C4-2B (cell line): ENCODE measurements around the gene HDDC2.

Experiments
- H3K27ac ChIP-seq: fragments of 450-650 bp; 2 replicates; pipeline ENCODE4 v1.5.1; 2017
- CTCF ChIP-seq: fragments of 450-650 bp; conservative IDR thresholded peaks from 2 replicates; pipeline ENCODE4 v1.5.1; 2017; ENCODE audit warnings: mild to moderate bottlenecking
- ZFX ChIP-seq: fragments of 450-650 bp; IDR thresholded peaks from 2 replicates; pipeline ENCODE4 v1.6.1; 2017

HDDC2 gene

GRCh38 chr6:125269328-125269985 lies 32.3 kb downstream of the HDDC2 start:
- no peak for TF ChIP-seq CTCF
- no peak for TF ChIP-seq ZFX
- no peak overlapping the region for H3K27ac ChIP-seq

DNA sequence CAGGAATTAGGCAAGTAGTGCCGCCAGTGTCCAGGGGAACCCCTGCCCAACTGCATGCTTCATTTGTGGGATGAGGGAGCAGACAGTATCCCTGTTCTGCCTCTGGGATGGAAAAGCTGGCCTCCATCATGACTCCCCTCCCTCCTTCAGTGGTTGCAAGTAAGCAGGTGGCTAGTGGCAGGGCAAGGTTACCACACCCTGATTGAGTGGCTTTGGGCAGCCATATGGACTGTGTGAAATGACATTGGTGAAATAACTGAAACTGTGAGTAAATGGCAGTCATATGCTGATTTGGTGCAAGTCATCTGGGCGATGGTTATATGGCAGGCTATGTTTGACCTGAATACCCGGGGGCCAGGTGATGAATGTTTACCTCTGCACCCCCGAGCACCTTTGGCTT lies 33.0 kb downstream of the HDDC2 start:
- TF ChIP-seq CTCF (no peak), ZFX (no peak)
- no peak overlapping the region for H3K27ac ChIP-seq

DNA sequence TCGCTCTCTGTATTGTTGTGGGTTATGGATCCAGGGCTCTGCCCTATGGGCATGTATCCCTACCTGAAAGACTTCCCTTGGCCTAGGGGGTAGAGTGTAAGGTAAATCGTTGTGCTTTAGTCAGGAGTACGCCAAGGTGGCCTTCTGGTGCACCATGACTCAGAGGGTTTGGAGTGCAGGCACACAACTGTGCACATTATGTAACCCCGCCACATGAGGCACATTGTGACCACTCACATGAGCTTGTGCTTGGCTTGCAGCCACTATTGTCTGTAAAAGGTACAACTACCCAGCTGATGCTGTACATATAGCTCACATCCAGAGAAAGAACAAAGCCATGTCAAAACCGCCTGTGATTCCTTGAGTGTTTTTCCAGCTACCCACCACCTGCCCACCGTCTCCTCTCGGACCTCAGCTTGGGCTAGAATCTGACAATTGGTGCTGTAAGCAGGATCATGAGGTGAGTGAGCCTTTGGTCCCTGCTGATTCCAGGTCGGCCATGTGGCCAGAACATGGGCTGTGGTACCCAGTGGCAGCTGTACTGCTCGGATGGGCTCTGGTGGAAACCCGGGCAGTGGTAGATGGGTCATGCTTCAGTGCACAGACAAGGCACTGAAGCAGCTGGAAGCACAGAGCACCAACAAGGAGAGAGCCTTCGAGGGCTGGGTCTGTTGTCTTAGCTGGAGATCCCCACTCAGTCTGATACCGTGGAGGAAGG lies 33.8 kb downstream of the HDDC2 start:
- H3K27ac ChIP-seq: no peak overlapping the region
- TF ChIP-seq ZFX: no peak
- no peak for TF ChIP-seq CTCF

DNA sequence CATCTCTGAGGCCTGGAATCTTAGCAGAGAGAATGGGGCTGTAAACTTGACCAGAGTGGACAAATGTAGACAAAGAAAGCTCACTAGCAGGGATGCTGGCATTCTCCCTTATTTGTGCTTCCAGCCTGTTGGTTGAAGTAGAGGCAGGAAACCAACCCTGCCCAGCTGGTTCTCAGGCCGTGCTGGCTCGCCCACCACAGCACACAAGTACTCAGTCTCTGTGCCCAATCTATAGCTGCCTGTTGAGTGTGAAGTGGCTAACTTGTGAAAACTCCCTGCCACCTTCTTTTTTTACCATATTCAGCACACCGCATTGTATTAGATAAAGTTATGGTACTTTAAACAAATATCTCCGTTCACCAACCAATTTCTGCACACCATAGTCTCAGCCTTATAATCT lies 37.3 kb downstream of the HDDC2 start:
- H3K27ac ChIP-seq: no peak overlapping the region
- TF ChIP-seq ZFX (no peak), CTCF (no peak)

DNA sequence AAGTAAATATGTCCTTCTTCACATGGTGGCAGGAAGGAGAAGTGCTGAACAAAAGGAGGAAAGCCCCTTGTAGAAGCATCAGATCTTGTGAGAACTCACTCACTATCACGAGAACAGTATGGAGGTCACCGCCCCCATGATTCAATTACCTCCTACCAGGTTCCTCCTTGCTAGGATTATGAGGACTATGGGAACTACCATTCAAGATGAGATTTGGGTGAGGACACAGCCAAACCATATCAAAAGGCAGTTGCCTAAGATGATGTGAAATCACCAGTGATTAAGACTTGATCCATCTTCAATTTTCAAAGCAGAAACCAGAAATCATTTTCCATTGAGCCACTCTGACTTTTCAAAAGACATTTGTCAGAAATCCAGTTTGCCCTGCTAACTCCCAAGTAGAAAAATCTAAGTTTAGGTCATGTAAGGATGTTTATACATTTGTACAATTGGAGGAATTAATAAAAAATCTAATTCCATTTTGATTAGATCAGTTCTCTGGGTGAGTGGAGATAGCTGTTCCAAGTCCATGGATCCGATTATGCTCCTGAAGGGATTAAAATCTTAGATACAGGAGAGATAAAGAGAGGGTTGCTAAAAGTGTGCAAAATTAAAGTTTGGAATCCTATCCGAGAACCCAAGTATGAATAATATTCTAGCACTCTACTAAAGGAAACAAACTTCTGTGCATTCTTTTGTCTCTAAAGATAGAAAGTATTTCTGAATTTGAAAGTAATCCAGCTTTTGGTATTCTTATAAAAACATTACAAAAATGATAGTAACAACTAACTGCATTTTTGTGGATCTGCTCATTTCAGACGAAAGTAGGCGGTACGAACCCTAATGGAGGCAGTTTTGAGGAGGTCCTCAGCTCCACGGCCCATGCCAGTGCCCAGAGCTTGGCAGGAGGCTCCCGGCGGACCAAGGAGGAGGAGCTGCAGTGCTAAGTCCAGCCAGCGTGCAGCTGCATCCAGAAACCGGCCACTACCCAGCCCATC lies 39.5 kb downstream of the HDDC2 start:
- H3K27ac ChIP-seq: no peak overlapping the region
- TF ChIP-seq CTCF (no peak), ZFX (no peak)

- H3K27ac ChIP-seq: no peak overlapping the region
These were observed 42.4 kb downstream of the HDDC2 start for GRCh38 chr6:125259354-125259736.

More at GRCh38 chr6:125259354-125259736, 42.4 kb downstream of the HDDC2 start:
- TF ChIP-seq CTCF (no peak), ZFX (no peak)
